ENCODE data around the gene ADARB2.

Gene ADARB2

GRCh38 chr10:1523221-1523620 lies 214.1 kb downstream of the ADARB2 start:
- Histone ChIP-seq H4K20me1 (ENCODE audit: control insufficient read depth, insufficient read depth, low read depth, low read length) (no peaks in the 10 kb centered on the region), H3K4me1 (ENCODE audit: control insufficient read depth, low read length) (peaks cover 29% of the 10 kb centered on the region), H3K4me2 (ENCODE audit: low read length) (no peak overlapping the region), H3K36me3 (ENCODE audit: control insufficient read depth, low read length) (no peaks in the 10 kb centered on the region), H3F3A (ENCODE audit: control insufficient read depth, insufficient read depth) (peaks cover 3% of the 10 kb centered on the region; the same call in 1 of the 2 replicates), H3K79me2 (ENCODE audit: control insufficient read depth, low read length) (no peaks in the 10 kb centered on the region), H3K9me2 (replicated peaks; ENCODE audit: control insufficient read depth, low read length) (no peaks in the 10 kb centered on the region), H3K27ac (ENCODE audit: low read depth, low read length) (no peak overlapping the region), H3K4me3 (ENCODE audit: low read length) (no peak overlapping the region), H3K9me3 (ENCODE audit: control insufficient read depth, insufficient read depth, low read length) (no peaks in the 10 kb centered on the region), H3K27me3 (ENCODE audit: control insufficient read depth, low read length) (no peaks in the 10 kb centered on the region)
- TF ChIP-seq EZH2phosphoT487 (IDR thresholded peaks at IDR 0.05; ENCODE audit: borderline replicate concordance, low read length) (no peak), CTCF (IDR thresholded peaks at IDR 0.05; ENCODE audit: low read depth, low read length, poor library complexity, severe bottlenecking) (no peak)

DNA sequence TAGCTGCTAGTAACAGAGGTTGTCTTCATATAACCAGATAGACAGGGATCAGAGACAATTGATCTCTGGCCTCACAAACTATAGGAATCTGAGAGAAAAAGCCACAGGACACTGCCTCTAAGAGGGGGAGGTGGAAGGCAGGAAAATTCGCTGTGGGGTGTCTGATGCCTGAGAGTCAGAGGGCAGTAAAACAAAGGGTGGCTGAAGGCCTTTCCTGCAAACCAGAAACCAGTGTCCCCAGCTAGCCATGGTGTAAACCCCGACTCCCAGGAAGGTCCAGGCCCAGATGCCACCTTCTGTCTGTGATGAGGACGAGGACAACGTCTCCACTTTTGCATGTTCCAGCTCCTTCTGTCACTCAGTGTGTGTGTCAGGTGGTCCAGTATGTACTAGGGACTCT lies 215.1 kb downstream of the ADARB2 start:
- Histone ChIP-seq H3K4me2 (ENCODE audit: low read length) (no peak overlapping the region), H3K9me3 (ENCODE audit: control insufficient read depth, insufficient read depth, low read length) (no peaks in the 10 kb centered on the region), H3K79me2 (ENCODE audit: control insufficient read depth, low read length) (no peaks in the 10 kb centered on the region), H3F3A (ENCODE audit: control insufficient read depth, insufficient read depth) (peaks cover 3% of the 10 kb centered on the region; the same call in 1 of the 2 replicates), H3K27me3 (ENCODE audit: control insufficient read depth, low read length) (no peaks in the 10 kb centered on the region), H4K20me1 (ENCODE audit: control insufficient read depth, insufficient read depth, low read depth, low read length) (no peaks in the 10 kb centered on the region), H3K36me3 (ENCODE audit: control insufficient read depth, low read length) (no peaks in the 10 kb centered on the region), H3K9me2 (replicated peaks; ENCODE audit: control insufficient read depth, low read length) (no peaks in the 10 kb centered on the region), H3K27ac (ENCODE audit: low read depth, low read length) (no peak overlapping the region), H3K4me3 (ENCODE audit: low read length) (no peak overlapping the region), H3K4me1 (ENCODE audit: control insufficient read depth, low read length) (peaks cover 33% of the 10 kb centered on the region)
- TF ChIP-seq EZH2phosphoT487 (IDR thresholded peaks at IDR 0.05; ENCODE audit: borderline replicate concordance, low read length) (no peak), CTCF (IDR thresholded peaks at IDR 0.05; ENCODE audit: low read depth, low read length, poor library complexity, severe bottlenecking) (no peak)

GRCh38 chr10:1521741-1522140 lies 215.6 kb downstream of the ADARB2 start:
- no peaks in the 10 kb centered on the region for H3K79me2 ChIP-seq (ENCODE audit: control insufficient read depth, low read length)
- H3K9me3 ChIP-seq (ENCODE audit: control insufficient read depth, insufficient read depth, low read length) = no peaks in the 10 kb centered on the region
- H3K4me2 ChIP-seq (ENCODE audit: low read length) = no peak overlapping the region
- H3K36me3 ChIP-seq (ENCODE audit: control insufficient read depth, low read length) = no peaks in the 10 kb centered on the region
- no peak for TF ChIP-seq EZH2phosphoT487 (IDR thresholded peaks at IDR 0.05; ENCODE audit: borderline replicate concordance, low read length)
- no peak for TF ChIP-seq CTCF (IDR thresholded peaks at IDR 0.05; ENCODE audit: low read depth, low read length, poor library complexity, severe bottlenecking)
- peaks cover 37% of the 10 kb centered on the region for H3K4me1 ChIP-seq (ENCODE audit: control insufficient read depth, low read length)
- H3K4me3 ChIP-seq (ENCODE audit: low read length) = no peak overlapping the region
- H3K27ac ChIP-seq (ENCODE audit: low read depth, low read length) = no peak overlapping the region
- H3K27me3 ChIP-seq (ENCODE audit: control insufficient read depth, low read length) = no peaks in the 10 kb centered on the region
- peaks cover 3% of the 10 kb centered on the region; the same call in 1 of the 2 replicates for H3F3A ChIP-seq (ENCODE audit: control insufficient read depth, insufficient read depth)
- no peaks in the 10 kb centered on the region for H4K20me1 ChIP-seq (ENCODE audit: control insufficient read depth, insufficient read depth, low read depth, low read length)
- H3K9me2 ChIP-seq (replicated peaks; ENCODE audit: control insufficient read depth, low read length) = no peaks in the 10 kb centered on the region

All from DOHH2 (cell line).